CD14-positive monocyte (primary cell): Measurements from ENCODE around the gene DPYD. TPM values are rescaled to one million over a fixed set of nuclear protein-coding genes. Genes with fewer than 3 reads are reported as not detected.

Experiments used
- DNase-seq, 3 donors: peaks; one replicate each; pipeline ENCODE4 v3.0.0-alpha.2; 2011 to 2022
- H2AFZ ChIP-seq: 2 replicates; pipeline ENCODE4 v1.6.0; 2012; ENCODE audit warnings: mild to moderate bottlenecking, low read depth, low read length, inconsistent platforms; ENCODE audit not compliant: insufficient read depth, poor library complexity, severe bottlenecking
- H3K27ac ChIP-seq, 2 donors: 1 replicate in 1 of 2; 2 replicates in 1 of 2; pipeline ENCODE4 v1.5.1; 2012 to 2013; ENCODE audit warnings: low read length in 2 of 2, control low read depth in 1 of 2, inconsistent platforms in 1 of 2, low read depth in 1 of 2, mild to moderate bottlenecking in 1 of 2
- H3K27me3 ChIP-seq, 2 donors: one replicate each; pipeline versions ENCODE4 v1.6.0 to v1.6.1; 2011 to 2013; ENCODE audit warnings: low read length in 2 of 2; ENCODE audit not compliant: control insufficient read depth in 2 of 2, insufficient read depth in 2 of 2
- H3K36me3 ChIP-seq, 2 donors: replicated peaks in 1 of 2; 1 replicate in 1 of 2; 2 replicates in 1 of 2; pipeline versions ENCODE4 v1.5.1 to v1.6.1; 2012 to 2013; ENCODE audit warnings: low read length in 2 of 2, control low read depth in 1 of 2, inconsistent platforms in 1 of 2, mild to moderate bottlenecking in 1 of 2; ENCODE audit not compliant: insufficient read depth in 2 of 2, control insufficient read depth in 1 of 2
- H3K4me1 ChIP-seq, 2 donors: 1 replicate in 1 of 2; 2 replicates in 1 of 2; pipeline versions ENCODE4 v1.5.1 to v1.6.1; 2012 to 2013; ENCODE audit warnings: low read length in 2 of 2, control low read depth in 1 of 2, inconsistent platforms in 1 of 2, mild to moderate bottlenecking in 1 of 2, moderate library complexity in 1 of 2; ENCODE audit not compliant: insufficient read depth in 2 of 2, control insufficient read depth in 1 of 2
- H3K4me2 ChIP-seq: replicated peaks from 2 replicates; pipeline ENCODE3; 2012; ENCODE audit warnings: low read length, moderate library complexity, mild to moderate bottlenecking; ENCODE audit not compliant: poor library complexity, severe bottlenecking; ENCODE audit errors: extremely low read depth
- H3K4me3 ChIP-seq, 3 experiments: fragments of 200-600 bp in 1 of 3; sonication (generic) in 1 of 3; replicated peaks in 1 of 3; 1 replicate in 2 of 3; 2 replicates in 1 of 3; pipeline ENCODE4 v1.5.1; 2011 to 2013; ENCODE audit warnings: low read length in 3 of 3, mild to moderate bottlenecking in 3 of 3, control low read depth in 2 of 3, low read depth in 2 of 3, inconsistent platforms in 1 of 3, moderate library complexity in 1 of 3
- H3K79me2 ChIP-seq: 2 replicates; pipeline ENCODE4 v1.6.0; 2012; ENCODE audit warnings: mild to moderate bottlenecking, control low read depth, inconsistent platforms, low read length, moderate library complexity; ENCODE audit not compliant: insufficient read depth
- H3K9ac ChIP-seq: 2 replicates; pipeline ENCODE4 v1.6.0; 2017; ENCODE audit warnings: low read length, mild to moderate bottlenecking; ENCODE audit not compliant: insufficient read depth, poor library complexity, severe bottlenecking
- H3K9me3 ChIP-seq, 2 donors: replicated peaks in 1 of 2; 1 replicate in 1 of 2; 2 replicates in 1 of 2; pipeline versions ENCODE4 v1.5.1 to v1.6.1; 2012 to 2013; ENCODE audit warnings: low read length in 2 of 2, control low read depth in 1 of 2; ENCODE audit not compliant: control insufficient read depth in 1 of 2, insufficient read depth in 1 of 2
- H4K20me1 ChIP-seq: 2 replicates; pipeline ENCODE4 v1.6.0; 2012; ENCODE audit warnings: mild to moderate bottlenecking, low read length, control low read depth, moderate library complexity; ENCODE audit not compliant: insufficient read depth
- H3K27ac Mint-ChIP-seq, 7 donors: one replicate each; pipeline ENCODE4 v1.8.0; 2020; ENCODE audit warnings: mild to moderate bottlenecking in 7 of 7, mixed read lengths in 7 of 7, moderate library complexity in 6 of 7, inconsistent platforms in 2 of 7
- H3K27me3 Mint-ChIP-seq, 3 donors: one replicate each; pipeline ENCODE4 v1.8.0; 2021 to 2022; ENCODE audit warnings: low read depth in 3 of 3, mild to moderate bottlenecking in 3 of 3, mixed read lengths in 3 of 3, moderate library complexity in 3 of 3, inconsistent platforms in 1 of 3
- H3K36me3 Mint-ChIP-seq, 2 donors: one replicate each; pipeline ENCODE4 v1.8.0; 2020; ENCODE audit warnings: mixed read lengths in 2 of 2, inconsistent platforms in 1 of 2, mild to moderate bottlenecking in 1 of 2
- H3K4me1 Mint-ChIP-seq: one replicate; pipeline ENCODE4 v1.8.0; 2020; ENCODE audit warnings: mild to moderate bottlenecking, mixed read lengths
- H3K4me3 Mint-ChIP-seq, 2 donors: one replicate each; pipeline ENCODE4 v1.8.0; 2020; ENCODE audit warnings: mild to moderate bottlenecking in 2 of 2, mixed read lengths in 2 of 2, moderate library complexity in 1 of 2
- H3K9me3 Mint-ChIP-seq, 7 donors: one replicate each; pipeline ENCODE4 v1.8.0; 2020 to 2022; ENCODE audit warnings: mixed read lengths in 7 of 7, mild to moderate bottlenecking in 6 of 7, moderate library complexity in 6 of 7, inconsistent platforms in 2 of 7
- CTCF ChIP-seq: fragments of 200-600 bp; IDR thresholded peaks from one replicate; pipeline ENCODE4 v1.8.0; 2022; ENCODE audit warnings: antibody characterized with exemption, mild to moderate bottlenecking
- WGBS: methylation state at CpG from one replicate; pipeline ENCODE4 v1.1.5; 2013; ENCODE audit warnings: missing lambda C conversion rate; ENCODE audit not compliant: insufficient coverage; 5-methylcytosine and 5-hydroxymethylcytosine counted together
- intact Hi-C, 2 donors: fragments of 100-400 bp; cut with micrococcal nuclease; formaldehyde crosslinking; loops; one replicate each; pipeline versions ENCODE4 v1.15.0 to v1.15.1; 2023
- polyA plus RNA-seq, 3 donors: library from polyadenylated mRNA; depleted of rRNA in 1 of 3; unstranded in 2 of 3; stranded (reverse) in 1 of 3; fragments of 300-500 nt in 2 of 3; fragments of >200 nt in 1 of 3; fragmentation: Illumina TruSeq in 2 of 3; gene quantifications; 1 replicate in 2 of 3; 2 replicates in 1 of 3; pipeline ENCODE4 v1.2.3, GENCODE V29; 2012 to 2021

The DPYD gene
- polyA plus RNA-seq, 3 donors: 87.6 to 171 (median 144) TPM

- Histone ChIP-seq H3K4me2 (no peak overlapping the region), H3K27ac (no peak overlapping the region), H3K9ac (no peak overlapping the region), H2AFZ (no peak overlapping the region), H3K9me3 (no peaks in the 10 kb centered on the region), H3K27me3 (no peaks in the 10 kb centered on the region), H3K79me2 (no peaks in the 10 kb centered on the region), H3K4me1 (no peaks in the 10 kb centered on the region), H3K36me3 (peaks cover 29 to 49% of the 10 kb centered on the region in 2 donors), H4K20me1 (peaks cover 46% of the 10 kb centered on the region), H3K4me3 (no peak overlapping the region)
- no peak overlapping the region for H3K4me3 Mint-ChIP-seq
- no peaks in the 10 kb centered on the region for H3K4me1 Mint-ChIP-seq
- no CpG with 5 or more reads among the region's 1 CpG for WGBS
- DNase-seq: no peak
- intact Hi-C loops: no loop called here
- H3K27ac Mint-ChIP-seq: no peak overlapping the region
- no peak for TF ChIP-seq CTCF
- H3K9me3 Mint-ChIP-seq: no peaks in the 10 kb centered on the region
- peaks cover 37 to 38% of the 10 kb centered on the region in 2 donors for H3K36me3 Mint-ChIP-seq
- no peaks in the 10 kb centered on the region for H3K27me3 Mint-ChIP-seq
Observed at GRCh38 chr1:97308131-97308530, 612.7 kb downstream of the DPYD start.

- Mint-ChIP-seq H3K4me1 (no peaks in the 10 kb centered on the region), H3K27ac (no peak overlapping the region), H3K27me3 (no peaks in the 10 kb centered on the region), H3K4me3 (no peak overlapping the region), H3K9me3 (no peaks in the 10 kb centered on the region), H3K36me3 (peaks cover 40 to 42% of the 10 kb centered on the region in 2 donors)
- Histone ChIP-seq H3K27me3 (no peaks in the 10 kb centered on the region), H3K9me3 (no peaks in the 10 kb centered on the region), H2AFZ (no peak overlapping the region), H4K20me1 (peaks cover 43% of the 10 kb centered on the region), H3K9ac (no peak overlapping the region), H3K4me1 (no peaks in the 10 kb centered on the region), H3K27ac (no peak overlapping the region), H3K79me2 (no peaks in the 10 kb centered on the region), H3K4me3 (no peak overlapping the region), H3K36me3 (peaks cover 34 to 55% of the 10 kb centered on the region in 2 donors), H3K4me2 (no peak overlapping the region)
- DNase-seq: no peak
- no peak for TF ChIP-seq CTCF
- intact Hi-C loops: no loop called here
Observed at GRCh38 chr1:97307568-97307967, 613.3 kb downstream of the DPYD start.
